NT2/D1 (cell line): ENCODE data around the gene TMEM208.

Experiments
- DNase-seq: peaks from one replicate; pipeline ENCODE4 v3.0.0-alpha.2; 2011; ENCODE audit warnings: low read depth, low spot score
- H3K27me3 ChIP-seq: 2 replicates; pipeline ENCODE4 v1.6.0; 2011; ENCODE audit warnings: mild to moderate bottlenecking; ENCODE audit not compliant: insufficient read length, insufficient read depth
- H3K36me3 ChIP-seq: 2 replicates; pipeline ENCODE4 v1.6.1; 2011; ENCODE audit warnings: mild to moderate bottlenecking, low read length, mixed read lengths; ENCODE audit not compliant: insufficient read depth, insufficient read length
- H3K4me1 ChIP-seq: 2 replicates; pipeline ENCODE4 v1.5.1; 2011; ENCODE audit not compliant: insufficient read depth, insufficient read length
- H3K4me3 ChIP-seq: 2 replicates; pipeline ENCODE4 v1.5.1; 2011; ENCODE audit warnings: low read depth; ENCODE audit not compliant: insufficient read length
- H3K9ac ChIP-seq: 2 replicates; pipeline ENCODE4 v1.6.0; 2011; ENCODE audit warnings: low read depth; ENCODE audit not compliant: insufficient read length
- H3K9me3 ChIP-seq: 2 replicates; pipeline ENCODE4 v1.5.1; 2011; ENCODE audit warnings: mild to moderate bottlenecking, low read length; ENCODE audit not compliant: insufficient read depth
- SUZ12 ChIP-seq: IDR thresholded peaks from 2 replicates; pipeline ENCODE4 v1.6.1; 2011; ENCODE audit not compliant: insufficient read length, insufficient read depth; ENCODE audit errors: extremely low read depth
- YY1 ChIP-seq: IDR thresholded peaks from 2 replicates; pipeline ENCODE4 v1.6.1; 2011; ENCODE audit not compliant: insufficient read length, insufficient read depth
- ZNF274 ChIP-seq: IDR thresholded peaks from 2 replicates; pipeline ENCODE4 v1.6.1; 2011; ENCODE audit warnings: mild to moderate bottlenecking, low read depth, low read length

TMEM208 gene

GRCh38 chr16:67202956-67203493 lies 23.9 kb upstream of the TMEM208 start:
- Histone ChIP-seq H3K27me3 (no peaks in the 10 kb centered on the region), H3K9me3 (no peaks in the 10 kb centered on the region), H3K4me3 (no peak overlapping the region), H3K36me3 (peaks cover 67% of the 10 kb centered on the region), H3K9ac (no peak overlapping the region), H3K4me1 (peaks cover 16% of the 10 kb centered on the region)
- TF ChIP-seq YY1, result no peak
- TF ChIP-seq SUZ12, result no peak
- TF ChIP-seq ZNF274, result no peak
- no peak for DNase-seq

- Histone ChIP-seq H3K36me3 (peaks cover 58% of the 10 kb centered on the region), H3K4me1 (peaks cover 20% of the 10 kb centered on the region), H3K9me3 (no peaks in the 10 kb centered on the region), H3K27me3 (no peaks in the 10 kb centered on the region), H3K9ac (no peak overlapping the region), H3K4me3 (no peak overlapping the region)
- no peak for TF ChIP-seq YY1
- TF ChIP-seq ZNF274, result no peak
- no peak for TF ChIP-seq SUZ12
- DNase-seq, result no peak
These were observed 22.9 kb upstream of the TMEM208 start for GRCh38 chr16:67204076-67204475.

- Histone ChIP-seq H3K9me3 (no peaks in the 10 kb centered on the region), H3K4me1 (peaks cover 25% of the 10 kb centered on the region), H3K36me3 (peaks cover 40% of the 10 kb centered on the region), H3K4me3 (no peak overlapping the region), H3K9ac (peak overlapping the region; percentile 21), H3K27me3 (no peaks in the 10 kb centered on the region)
- TF ChIP-seq ZNF274, result no peak
- no peak for TF ChIP-seq SUZ12
- DNase-seq, result no peak
These were observed 20.6 kb upstream of the TMEM208 start for GRCh38 chr16:67206129-67206837.

- DNase-seq, result no peak
- peaks cover 25% of the 10 kb centered on the region for H3K4me1 ChIP-seq
- no peak overlapping the region for H3K9ac ChIP-seq
- H3K9me3 ChIP-seq, result no peaks in the 10 kb centered on the region
- no peaks in the 10 kb centered on the region for H3K27me3 ChIP-seq
- TF ChIP-seq ZNF274, result no peak
- TF ChIP-seq SUZ12, result no peak
- TF ChIP-seq YY1, result no peak
- peaks cover 35% of the 10 kb centered on the region for H3K36me3 ChIP-seq
- H3K4me3 ChIP-seq, result no peak overlapping the region
These were observed 20.1 kb upstream of the TMEM208 start for GRCh38 chr16:67206838-67207248.

GRCh38 chr16:67207249-67208091 lies 19.5 kb upstream of the TMEM208 start:
- Histone ChIP-seq H3K4me1 (peaks cover 25% of the 10 kb centered on the region), H3K27me3 (no peaks in the 10 kb centered on the region), H3K4me3 (no peak overlapping the region), H3K9me3 (no peaks in the 10 kb centered on the region), H3K9ac (peak overlapping the region; percentile 44), H3K36me3 (peaks cover 28% of the 10 kb centered on the region)
- TF ChIP-seq ZNF274 (no peak), YY1 (no peak)
- DNase-seq, result no peak

- Histone ChIP-seq H3K9me3 (no peaks in the 10 kb centered on the region), H3K36me3 (peaks cover 20% of the 10 kb centered on the region), H3K4me1 (peaks cover 25% of the 10 kb centered on the region), H3K9ac (peak overlapping the region; percentile 44), H3K27me3 (no peaks in the 10 kb centered on the region), H3K4me3 (no peak overlapping the region)
- TF ChIP-seq ZNF274 (no peak), SUZ12 (no peak), YY1 (no peak)
- no peak for DNase-seq
These were observed 18.6 kb upstream of the TMEM208 start for GRCh38 chr16:67208154-67208896.

GRCh38 chr16:67209565-67209964 lies 17.4 kb upstream of the TMEM208 start:
- Histone ChIP-seq H3K9me3 (no peaks in the 10 kb centered on the region), H3K4me3 (no peak overlapping the region), H3K4me1 (peaks cover 25% of the 10 kb centered on the region), H3K27me3 (no peaks in the 10 kb centered on the region), H3K36me3 (peaks cover 9% of the 10 kb centered on the region), H3K9ac (no peak overlapping the region)
- DNase-seq, result no peak
- TF ChIP-seq YY1, result no peak
- TF ChIP-seq ZNF274, result no peak
- no peak for TF ChIP-seq SUZ12
